IPS-NIHi11 (cell line): ENCODE measurements around the gene COL6A2.
A peak's percentile ranks its signal among the peaks of the same experiment; 100 is the strongest.
"Not testable (repeated sequence)": the region's sequence is repeated elsewhere in the genome, so short reads cannot be mapped to it uniquely, and the experiment has no call there.

Experiments used
- DNase-seq: peaks from one replicate; pipeline ENCODE4 v3.0.0; 2012; ENCODE audit warnings: mixed read lengths, low spot score

The COL6A2 gene

DNA sequence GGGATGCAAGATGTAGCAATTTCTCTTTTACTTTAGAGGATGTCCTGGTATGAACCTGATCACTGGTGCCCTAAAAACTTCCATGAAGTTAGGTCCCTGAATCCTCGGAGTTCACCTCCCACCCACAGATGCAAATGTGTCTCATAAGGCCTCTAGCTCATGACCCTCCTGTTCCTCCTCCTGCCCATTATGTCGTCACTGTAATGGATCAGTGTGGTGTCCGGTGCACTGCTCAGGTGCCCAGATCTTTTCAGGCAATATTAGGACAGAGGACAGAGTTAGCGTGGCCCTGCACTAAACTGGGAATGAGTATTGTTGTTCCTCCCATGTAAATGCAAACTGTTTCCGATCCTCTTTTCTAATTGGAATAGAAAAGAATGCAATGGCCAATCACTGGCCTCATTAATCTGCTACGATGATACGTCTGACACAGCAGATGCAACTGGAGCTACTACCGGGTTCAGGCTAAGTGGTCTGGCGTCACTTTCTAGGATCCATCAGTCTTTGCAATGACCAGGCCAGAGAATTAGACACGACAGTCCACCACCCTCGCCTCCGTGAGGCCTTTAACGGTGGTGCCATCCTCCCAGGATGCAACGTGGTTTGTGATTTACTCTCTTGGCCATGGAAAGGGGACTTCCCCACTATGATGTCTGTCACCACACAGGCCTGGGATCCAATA, 3.4 kb upstream of the COL6A2 start:
- DNase-seq: no peak

DNA sequence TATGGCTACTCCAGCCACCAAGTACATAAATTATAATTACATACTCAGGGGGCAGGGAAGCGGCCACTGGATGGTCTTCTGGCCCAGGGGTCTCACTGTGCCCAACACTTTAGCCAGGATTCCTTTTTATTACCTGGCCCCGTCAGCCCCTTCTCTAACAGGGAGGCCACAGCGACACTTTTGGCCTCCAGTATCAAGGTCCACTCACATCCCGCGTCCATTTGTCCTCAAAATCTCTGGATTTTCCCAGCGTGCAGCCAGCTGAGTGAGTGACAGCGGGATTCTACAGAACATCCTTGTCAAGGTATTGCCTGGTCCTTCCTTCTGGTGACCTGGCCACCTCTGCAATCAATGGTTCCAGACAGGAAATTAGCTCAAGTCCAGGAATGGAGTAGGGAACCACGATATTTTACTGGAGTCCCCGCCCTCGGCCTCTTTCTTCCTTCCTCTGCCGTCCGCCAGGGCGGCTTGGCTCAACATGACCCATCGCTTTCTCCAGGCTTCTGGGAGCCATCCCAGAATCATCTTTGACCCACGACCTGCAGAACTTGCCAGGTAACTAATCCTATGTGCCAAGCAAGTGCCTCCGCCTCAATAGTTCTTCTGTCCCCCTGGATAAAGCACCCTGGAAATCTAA, 2.7 kb upstream of the COL6A2 start:
- DNase-seq: no peak

DNA sequence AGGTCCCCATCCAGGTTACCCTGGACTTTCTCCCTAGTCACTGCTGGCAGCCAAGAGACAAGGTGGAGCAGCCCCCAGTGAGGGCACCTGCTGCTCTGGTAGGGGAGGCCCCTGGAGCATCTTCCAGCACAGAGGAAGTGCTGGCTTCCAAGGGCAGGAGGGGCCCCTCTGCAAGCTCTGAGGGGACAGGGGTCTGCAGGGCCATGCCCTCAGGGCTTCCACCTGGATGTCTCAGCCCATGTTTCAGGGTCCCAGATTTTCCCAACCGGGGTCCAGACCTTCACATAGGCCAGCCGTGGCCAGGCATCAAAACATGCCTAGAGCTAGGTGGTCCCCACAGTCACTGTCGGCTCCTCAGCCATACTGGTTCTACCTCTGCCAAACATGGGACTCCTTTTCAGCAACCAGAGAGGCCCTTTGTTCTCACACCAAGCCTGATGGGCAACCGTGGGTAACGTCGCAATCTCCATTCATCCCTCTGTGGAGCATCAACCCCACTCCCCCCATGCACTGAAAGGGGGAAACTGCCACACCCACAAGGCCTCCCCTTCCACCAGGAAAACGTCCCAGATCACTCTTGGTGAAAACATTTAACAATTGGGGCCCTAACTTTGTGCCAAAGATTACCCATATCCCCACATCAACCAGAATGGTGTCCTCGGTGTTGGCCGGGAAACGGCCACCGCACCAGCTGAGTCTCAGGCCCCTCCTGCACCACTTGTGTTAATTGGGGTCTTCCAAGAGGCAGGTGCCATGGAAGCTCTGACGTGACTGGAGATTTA, 1.9 kb upstream of the COL6A2 start:
- no peak for DNase-seq

DNA sequence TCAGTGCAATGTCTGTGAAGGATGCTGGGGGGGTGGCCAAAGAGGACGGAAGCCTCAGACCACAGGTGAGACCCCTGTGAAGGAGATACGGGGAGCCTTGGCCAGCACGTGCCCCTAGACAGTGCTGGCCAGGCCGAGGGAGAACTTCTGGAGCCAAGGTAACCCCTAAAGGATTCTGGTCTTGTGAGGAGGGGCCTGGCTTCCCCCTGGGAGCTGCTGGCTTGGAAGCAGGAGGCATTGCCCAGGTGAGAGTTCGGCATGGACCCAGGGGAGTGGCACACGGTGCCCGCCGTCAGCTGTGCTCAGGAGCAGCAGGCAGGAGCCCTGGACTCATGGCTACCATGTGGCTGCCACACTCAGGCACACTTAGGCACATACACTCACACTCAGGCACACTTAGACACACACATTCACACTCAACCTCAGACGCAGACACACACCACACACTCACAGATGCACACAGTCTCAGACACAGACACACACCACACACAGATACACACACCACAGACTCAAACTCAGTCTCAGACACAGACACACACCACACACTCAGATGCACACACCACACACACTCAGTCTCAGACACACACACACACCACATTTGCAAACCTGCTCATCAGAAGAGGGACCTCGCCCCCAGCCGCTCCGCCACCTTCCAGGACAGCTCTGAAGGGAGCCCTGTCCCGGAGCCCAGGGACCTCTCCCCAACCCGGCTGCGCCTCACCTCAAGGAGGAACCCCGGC, 1.1 kb upstream of the COL6A2 start:
- DNase-seq: no peak

DNA sequence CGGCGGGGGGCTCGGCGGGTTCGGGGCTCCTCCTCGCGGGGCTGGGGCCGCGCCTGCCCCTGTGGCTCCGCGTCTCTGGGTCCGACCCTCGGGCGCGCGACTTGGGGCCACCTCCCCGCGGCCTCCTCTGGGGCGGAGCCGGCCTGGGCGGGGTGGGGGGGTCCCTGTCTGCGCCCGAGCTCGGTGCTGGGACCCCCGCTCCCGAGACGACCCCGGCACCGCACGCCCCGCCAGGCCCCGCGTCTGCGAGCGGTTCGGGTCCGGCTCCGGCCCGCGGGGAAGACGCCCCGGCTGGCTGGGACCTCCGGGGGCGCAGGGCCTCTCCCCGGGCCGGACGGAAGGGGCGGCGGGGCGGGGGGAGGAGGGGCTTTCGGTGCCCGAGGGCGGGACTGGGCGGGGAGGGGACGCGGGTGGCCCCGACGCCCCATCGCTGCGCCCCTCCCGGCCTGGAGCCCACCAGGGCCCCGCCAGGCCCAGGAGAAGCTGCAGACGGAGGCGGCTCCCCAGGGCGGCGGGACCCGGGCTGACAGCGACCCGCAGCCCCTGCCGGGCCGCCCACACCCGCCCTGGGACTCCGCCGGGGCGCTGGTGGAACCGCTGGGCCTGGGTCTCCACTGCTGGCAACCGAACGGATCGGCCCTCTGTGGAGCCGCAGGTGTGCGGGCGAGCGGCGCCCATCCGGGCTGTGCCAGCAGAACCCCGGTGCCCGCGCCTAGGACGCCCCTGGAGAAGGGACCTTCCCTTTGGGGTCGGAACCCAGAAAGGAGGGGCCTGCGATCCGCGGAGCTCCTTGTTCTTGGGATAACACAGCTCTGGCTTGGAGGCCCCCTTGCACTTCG, 610 bp downstream of the COL6A2 start:
- peak; percentile 70 for DNase-seq

DNA sequence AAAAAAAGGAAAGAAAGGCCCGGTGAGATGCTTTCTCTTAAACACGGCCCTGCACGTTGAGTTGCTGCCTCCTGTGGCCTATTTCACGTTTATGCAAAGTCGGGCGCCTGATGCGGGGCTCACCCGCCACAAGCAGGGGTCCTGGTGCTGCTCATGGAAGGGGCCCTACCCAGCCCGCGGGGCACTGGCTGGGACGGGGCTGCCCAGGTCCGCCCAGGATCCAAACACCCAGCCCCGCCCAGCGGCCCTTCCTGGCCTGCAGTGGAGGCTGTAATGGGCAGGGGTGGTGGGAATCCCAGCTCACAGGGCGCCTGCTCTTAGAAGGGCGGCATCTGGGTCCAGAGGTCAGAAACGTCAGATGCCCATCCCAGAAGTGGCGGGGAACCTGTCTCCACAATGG, 1.6 kb downstream of the COL6A2 start:
- DNase-seq: peak; percentile 46

DNA sequence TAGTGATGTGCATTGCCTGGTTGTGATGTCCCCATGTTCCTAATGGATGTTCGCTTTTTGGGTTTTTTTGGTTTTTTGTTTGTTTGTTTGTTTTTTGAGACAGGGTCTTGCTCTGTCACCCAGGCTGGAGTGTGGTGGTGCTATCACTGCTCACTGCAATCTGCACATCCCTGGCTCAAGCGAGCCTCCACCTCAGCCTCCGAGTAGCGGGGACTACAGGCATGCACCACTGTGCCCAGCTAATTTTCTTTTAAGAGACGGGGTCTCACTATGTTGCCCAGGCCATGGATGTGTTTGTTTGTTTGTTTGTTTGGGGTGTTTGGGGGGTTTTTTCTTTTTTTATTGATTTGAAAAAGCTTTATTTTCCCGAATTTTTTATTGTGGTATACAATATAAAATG, 2.1 kb downstream of the COL6A2 start:
- no peak for DNase-seq

DNA sequence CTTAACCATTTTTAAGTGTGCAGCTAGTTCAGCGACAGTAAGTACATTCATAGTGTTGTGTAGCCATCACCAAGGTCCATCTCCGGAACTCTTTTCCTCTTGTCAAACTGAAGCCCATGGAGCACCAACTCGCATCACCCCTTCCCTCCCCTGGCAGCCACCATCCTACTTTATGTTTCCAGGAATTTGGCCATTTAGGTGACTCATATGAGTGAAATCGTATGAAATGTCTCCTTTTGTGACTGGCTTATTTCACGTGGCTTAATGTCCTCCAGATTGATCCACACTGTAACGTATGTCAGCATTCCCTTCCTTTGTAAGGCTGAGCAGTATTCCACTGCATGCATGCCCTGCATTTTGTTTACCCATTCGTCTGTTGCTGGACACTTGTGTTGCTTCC, 2.5 kb downstream of the COL6A2 start:
- DNase-seq: no peak

DNA sequence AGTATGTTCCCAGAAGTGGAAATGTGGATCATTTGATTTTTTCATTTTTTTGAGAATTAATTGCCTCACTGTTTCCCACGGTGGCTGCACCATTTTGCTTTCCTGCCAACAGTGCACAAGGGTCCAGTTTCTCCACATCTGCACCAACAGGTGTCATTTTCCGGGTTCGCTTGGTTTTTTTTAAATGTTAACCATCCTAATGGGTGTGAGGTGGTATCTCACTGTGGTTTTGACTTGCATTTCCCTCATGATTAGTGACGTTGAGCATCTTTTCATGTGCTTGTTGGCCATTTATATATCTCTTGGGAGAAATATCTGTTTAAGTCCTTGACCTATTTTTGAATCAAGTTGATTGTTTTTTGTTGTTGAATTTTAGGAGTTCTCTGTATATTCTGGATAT, 3.0 kb downstream of the COL6A2 start:
- DNase-seq: no peak

DNA sequence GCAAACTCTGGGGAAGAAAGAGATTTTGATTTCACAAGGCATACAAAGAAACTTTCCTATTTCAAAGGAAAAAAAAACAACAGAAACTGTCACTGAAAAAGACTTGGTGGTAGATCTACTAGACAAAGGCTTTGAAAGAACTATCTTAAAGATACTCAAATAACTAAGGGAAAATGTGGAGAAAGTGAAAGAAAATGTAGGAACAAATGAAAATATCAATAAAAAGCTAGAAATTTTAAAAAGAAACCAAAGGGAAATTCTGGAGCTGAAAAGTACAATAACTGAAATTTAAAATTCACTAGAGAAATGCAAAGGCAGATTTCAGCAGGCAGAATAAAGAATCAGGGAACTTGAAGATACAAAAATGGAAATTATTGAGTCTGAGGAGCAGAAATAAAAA, 6.2 kb downstream of the COL6A2 start:
- DNase-seq: no peak

DNA sequence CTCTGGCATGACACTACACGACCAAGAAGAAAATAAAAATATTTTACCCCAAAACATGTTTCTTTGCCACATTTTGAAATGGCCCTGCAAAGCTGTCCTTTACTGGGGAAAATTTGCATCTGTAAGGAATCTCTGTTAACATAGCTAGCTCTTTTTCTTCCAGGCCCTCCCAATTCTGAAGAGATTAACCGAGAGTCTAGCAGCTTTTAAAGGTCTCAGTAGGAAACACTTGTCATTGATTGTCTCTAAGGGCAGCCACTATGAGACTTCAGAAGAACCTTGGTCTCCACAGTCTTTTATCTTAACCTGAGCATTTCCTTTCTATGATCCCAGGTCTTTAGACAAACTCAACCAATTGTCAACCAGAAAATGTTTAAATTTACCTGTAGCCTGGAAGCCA, 9.5 kb downstream of the COL6A2 start:
- not testable (repeated sequence) for DNase-seq

DNA sequence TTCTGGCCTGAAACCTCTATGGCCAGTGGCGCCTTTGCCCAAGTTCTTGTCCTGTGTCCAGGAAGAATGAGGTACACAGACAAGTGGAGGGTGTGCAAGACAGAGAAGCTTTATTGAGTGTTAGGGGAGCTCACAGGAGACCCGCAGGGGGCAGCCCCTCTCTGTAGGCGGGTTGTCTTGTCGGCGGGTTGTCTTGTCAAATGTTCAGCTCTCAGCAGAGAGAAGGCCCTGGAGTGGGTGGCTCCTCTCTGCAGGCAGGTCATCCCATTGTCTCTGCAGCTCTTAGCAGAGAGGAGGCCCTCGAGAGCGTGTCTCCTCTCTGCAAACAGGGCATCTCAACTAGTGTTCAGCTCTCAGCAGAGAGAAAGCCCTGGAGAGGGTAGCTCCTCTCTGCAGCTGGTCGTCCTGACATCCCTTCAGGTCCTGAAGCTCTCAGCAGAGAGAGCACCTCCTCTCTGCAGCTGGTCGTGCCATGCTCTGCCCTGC, 11.0 kb downstream of the COL6A2 start:
- no peak for DNase-seq

DNA sequence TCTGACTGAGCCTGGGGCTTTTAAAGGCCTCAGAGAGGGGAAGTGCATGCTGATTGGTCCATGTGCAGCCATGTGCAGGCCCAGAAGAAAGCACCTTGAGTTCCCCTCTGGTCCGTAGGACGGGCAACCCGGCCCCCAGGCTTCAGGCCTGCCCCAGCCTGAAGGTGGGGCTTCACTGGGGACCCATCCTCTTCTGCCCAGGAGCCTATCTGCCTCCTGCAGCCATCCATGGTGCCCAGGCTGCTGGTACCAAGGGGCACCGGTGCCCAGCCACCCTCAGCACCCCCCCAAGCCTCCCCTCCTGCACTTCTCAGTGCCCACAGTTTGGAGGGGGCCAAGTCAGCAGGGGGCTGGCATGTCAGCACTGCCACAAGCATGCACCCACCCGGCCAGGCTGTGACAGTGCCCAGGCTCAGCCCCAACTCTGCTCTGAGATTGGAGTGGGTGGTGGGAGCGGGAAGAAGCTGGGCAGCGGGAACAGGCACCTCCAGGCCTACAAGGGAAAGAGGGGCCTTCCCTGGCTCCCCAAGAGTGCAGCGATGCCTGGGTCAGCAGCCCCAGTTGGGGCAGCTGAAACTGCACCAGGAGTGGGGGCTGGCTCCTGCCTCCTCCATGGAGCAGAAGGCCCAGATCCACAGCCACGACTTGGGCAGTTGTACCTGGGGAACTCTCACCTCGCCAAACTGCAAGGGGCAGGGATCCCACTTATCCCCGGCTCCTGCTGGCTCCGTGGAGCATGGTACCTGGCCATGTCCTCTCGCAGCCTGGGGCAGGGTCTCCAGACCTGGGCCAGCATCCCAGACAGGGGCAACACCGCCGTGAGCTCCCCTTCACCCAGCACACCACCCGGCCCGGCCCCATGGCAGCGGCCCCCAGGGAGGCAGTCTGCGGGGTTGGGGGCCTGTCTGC, 11.7 kb downstream of the COL6A2 start:
- no peak for DNase-seq

DNA sequence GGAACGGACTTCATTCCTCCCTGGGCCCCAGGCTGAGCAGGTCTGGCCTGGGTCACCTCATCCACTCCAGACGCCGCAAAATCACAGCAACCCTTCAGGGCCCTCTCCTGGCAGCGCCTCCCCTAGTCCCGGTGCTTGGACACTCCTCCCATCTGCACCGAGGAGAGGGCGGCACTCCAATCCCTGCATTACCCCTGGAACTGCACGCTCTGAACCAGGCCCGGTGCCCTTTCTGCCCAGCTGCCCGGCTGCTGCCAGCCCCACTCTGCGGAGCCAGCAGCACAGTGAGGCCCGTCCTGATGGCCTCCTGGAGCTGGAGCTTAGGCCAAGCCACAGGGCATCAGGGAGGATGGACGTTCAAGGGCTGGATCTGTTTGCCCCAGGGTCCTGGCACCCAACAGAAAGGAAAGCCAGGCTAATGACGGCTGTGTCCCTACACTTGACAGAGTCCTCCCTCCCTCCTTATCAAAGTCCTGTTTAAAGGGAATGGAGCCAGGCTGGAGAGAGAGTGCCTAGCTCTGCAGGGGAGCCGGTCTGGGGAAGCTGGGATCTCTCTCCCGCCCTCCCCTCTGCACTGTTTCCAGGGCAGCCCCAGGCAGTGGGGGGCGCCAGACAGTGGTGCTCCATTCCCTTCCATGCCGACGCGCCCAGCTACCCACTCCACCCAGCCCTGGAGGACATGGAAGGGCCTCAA, 12.7 kb downstream of the COL6A2 start:
- DNase-seq: peak; percentile 48

DNA sequence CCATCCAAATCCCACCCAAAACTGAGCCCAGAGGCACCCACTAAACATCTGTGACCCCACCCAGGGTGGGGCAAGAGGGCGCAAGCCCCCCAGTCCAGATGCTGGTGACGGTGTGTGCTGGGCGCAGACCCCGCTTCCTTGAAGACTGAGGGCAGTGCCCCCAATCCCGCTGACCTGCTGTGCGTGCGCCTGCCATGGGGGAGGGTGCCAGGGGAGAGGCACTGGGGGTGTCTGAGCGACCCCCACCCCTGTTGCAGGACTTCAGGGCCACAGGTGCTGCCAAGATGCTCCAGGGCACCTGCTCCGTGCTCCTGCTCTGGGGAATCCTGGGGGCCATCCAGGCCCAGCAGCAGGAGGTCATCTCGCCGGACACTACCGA, 13.3 kb downstream of the COL6A2 start:
- DNase-seq: no peak

DNA sequence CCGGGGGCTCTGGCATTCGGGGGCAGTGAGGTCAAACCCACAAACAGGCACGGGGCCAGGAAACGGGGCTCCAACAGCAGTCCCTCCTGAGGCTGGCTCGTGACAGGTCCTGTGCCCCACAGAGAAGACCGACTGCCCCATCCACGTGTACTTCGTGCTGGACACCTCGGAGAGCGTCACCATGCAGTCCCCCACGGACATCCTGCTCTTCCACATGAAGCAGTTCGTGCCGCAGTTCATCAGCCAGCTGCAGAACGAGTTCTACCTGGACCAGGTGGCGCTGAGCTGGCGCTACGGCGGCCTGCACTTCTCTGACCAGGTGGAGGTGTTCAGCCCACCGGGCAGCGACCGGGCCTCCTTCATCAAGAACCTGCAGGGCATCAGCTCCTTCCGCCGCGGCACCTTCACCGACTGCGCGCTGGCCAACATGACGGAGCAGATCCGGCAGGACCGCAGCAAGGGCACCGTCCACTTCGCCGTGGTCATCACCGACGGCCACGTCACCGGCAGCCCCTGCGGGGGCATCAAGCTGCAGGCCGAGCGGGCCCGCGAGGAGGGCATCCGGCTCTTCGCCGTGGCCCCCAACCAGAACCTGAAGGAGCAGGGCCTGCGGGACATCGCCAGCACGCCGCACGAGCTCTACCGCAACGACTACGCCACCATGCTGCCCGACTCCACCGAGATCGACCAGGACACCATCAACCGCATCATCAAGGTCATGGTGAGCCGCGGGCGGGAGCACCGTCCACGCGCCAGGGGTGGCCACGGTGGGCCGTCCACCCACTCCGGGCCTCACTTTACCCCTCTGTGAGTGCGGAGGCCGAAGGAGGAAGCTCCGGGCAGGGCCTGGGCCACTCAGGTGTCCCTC, 14.2 kb downstream of the COL6A2 start:
- no peak for DNase-seq

DNA sequence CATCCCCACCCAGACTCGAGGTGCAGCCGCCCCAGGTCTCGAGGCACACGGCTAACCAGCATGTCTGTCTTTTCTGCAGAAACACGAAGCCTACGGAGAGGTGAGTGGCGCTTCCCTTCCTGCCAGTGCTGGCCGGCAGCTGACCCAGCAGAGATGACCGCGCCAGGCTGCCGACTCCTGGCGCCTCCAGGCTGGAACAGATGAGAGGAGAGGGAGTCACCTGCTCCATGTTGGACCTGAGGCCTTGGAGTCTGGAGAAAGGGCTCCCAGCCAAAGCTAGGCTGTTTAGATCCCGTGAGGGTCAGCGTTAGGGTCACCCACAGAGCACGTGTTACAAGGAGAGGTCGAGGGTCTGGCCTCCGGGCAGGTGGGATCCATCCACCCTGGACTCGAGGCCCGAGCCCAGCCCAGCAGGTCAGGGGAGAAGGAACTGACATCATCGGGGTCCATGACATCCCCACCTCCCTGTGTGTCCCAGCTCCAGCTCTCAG, 14.9 kb downstream of the COL6A2 start:
- DNase-seq: no peak

DNA sequence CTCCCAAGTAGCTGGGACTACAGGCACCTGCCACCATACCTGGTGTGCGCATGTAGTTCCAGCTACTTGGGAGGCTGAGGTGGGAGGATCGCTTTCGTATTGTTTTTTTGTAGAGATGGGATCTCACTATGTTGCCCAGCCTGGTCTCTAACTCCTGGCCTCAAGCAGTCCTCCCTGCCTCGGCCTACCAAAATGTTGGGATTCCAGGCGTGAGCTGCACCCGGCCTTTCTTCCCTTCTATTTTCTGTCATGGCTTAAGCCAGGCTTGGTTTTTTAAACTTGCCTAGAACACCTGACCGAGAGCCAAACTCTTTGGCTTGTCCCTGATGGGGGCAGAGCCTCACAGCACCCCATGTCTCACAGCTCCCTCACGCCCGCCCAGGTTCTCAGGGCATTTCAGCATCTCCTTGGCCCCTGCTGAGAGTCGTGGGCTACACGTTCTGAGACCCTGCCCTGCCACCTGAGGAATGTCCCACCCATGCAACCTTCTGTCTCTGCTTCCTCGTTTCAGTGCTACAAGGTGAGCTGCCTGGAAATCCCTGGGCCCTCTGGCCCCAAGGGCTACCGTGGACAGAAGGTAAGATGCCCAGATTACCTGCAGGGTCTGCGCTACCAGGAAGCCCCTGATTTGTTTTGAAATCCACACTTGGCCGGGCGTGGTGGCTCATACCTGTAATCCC, 15.7 kb downstream of the COL6A2 start:
- no peak for DNase-seq
